Tibial artery (tissue), 4 donors: ENCODE results near the gene PPP1R13L.

ENCODE experiments used
- DNase-seq, 2 donors: peaks; one replicate each; pipeline ENCODE4 v3.0.0-alpha.2; 2019
- H3K27ac ChIP-seq, 2 donors: fragments of 200-600 bp; sonication (generic) in 1 of 2; 1 replicate in 1 of 2; 2 replicates in 1 of 2; pipeline ENCODE4 v1.5.1; 2018 to 2019; ENCODE audit warnings: mild to moderate bottlenecking in 1 of 2
- H3K27me3 ChIP-seq, 2 donors: fragments of 200-600 bp; sonication (generic) in 1 of 2; one replicate each; pipeline versions ENCODE4 v1.5.1 to v1.6.0; 2016 to 2019
- H3K36me3 ChIP-seq, 3 donors: fragments of 200-600 bp; sonication (generic) in 2 of 3; one replicate each; pipeline ENCODE4 v1.5.1; 2016 to 2019; ENCODE audit warnings: mild to moderate bottlenecking in 2 of 3
- H3K4me1 ChIP-seq, 4 donors: fragments of 200-600 bp; sonication (generic) in 2 of 4; 1 replicate in 3 of 4; 2 replicates in 1 of 4; pipeline ENCODE4 v1.5.1; 2016 to 2019
- H3K4me3 ChIP-seq, 2 donors: fragments of 200-600 bp; sonication (generic) in 1 of 2; 1 replicate in 1 of 2; 2 replicates in 1 of 2; pipeline ENCODE4 v1.5.1; 2018 to 2019; ENCODE audit warnings: mild to moderate bottlenecking in 2 of 2
- H3K9me3 ChIP-seq, 3 donors: fragments of 200-600 bp; sonication (generic) in 1 of 3; one replicate each; pipeline ENCODE4 v1.5.1; 2016 to 2019
- CTCF ChIP-seq, 2 experiments: fragments of 200-600 bp in 1 of 2; fragments of 450-650 bp in 1 of 2; IDR thresholded peaks; one replicate each; pipeline ENCODE4 v1.5.1; 2017 to 2019; ENCODE audit warnings: antibody characterized with exemption in 2 of 2, mild to moderate bottlenecking in 1 of 2, moderate library complexity in 1 of 2
- intact Hi-C: fragments of 100-400 bp; cut with DNase I; formaldehyde crosslinking; loops from one replicate; pipeline ENCODE4 v1.15.0; 2023; ENCODE audit warnings: low total_unique reads

Gene PPP1R13L

DNA sequence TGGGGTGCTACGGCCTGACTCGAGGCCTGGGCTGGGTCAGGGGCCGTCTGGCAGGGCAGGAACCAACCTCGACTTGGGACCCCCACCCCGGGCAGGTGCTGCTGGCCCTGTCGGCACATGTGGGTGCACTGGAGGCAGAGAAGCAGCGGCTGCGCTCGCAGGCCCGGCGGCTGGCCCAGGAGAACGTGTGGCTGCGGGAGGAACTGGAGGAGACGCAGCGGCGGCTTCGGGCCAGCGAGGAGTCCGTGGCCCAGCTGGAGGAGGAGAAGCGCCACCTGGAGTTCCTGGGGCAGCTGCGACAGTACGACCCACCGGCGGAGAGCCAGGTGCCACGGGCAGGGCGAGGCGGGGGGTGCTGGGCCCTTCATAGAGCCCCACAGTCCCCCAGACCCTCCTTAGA lies 58.4 kb downstream of the PPP1R13L start:
- Histone ChIP-seq H3K27me3 (peaks cover 0 to 53% of the 10 kb centered on the region in 2 donors), H3K9me3 (no peaks in the 10 kb centered on the region), H3K27ac (no peak overlapping the region), H3K4me1 (no peaks in the 10 kb centered on the region), H3K4me3 (no peak overlapping the region), H3K36me3 (peaks cover 0 to 20% (median 5%) of the 10 kb centered on the region in 3 donors)
- TF ChIP-seq CTCF (IDR thresholded peaks at IDR 0.05), result no peak
- intact Hi-C loops, result no loop called here
- DNase-seq, result no peak

DNA sequence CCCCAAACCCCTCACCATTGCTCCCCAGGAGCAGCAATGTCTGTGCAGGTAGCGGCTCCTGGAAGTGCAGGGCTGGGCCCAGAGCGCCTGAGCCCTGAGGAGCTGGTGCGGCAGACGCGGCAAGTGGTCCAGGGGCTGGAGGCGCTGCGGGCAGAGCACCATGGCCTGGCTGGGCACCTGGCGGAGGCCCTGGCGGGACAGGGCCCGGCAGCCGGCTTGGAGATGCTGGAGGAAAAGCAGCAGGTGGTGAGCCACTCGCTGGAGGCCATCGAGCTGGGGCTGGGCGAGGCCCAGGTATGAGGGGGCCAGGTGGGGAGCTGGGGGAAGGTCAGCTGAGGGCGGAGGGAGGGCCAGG lies 59.4 kb downstream of the PPP1R13L start:
- intact Hi-C loops, result no loop called here
- DNase-seq, result no peak
- Histone ChIP-seq H3K4me1 (peaks cover 0 to 5% (median 4%) of the 10 kb centered on the region in 4 donors), H3K27me3 (peaks cover 0 to 63% of the 10 kb centered on the region in 2 donors), H3K27ac (no peak overlapping the region), H3K4me3 (no peak overlapping the region), H3K36me3 (peaks cover 0 to 11% (median 0%) of the 10 kb centered on the region in 3 donors), H3K9me3 (no peaks in the 10 kb centered on the region)
- no peak for TF ChIP-seq CTCF (IDR thresholded peaks at IDR 0.05)

DNA sequence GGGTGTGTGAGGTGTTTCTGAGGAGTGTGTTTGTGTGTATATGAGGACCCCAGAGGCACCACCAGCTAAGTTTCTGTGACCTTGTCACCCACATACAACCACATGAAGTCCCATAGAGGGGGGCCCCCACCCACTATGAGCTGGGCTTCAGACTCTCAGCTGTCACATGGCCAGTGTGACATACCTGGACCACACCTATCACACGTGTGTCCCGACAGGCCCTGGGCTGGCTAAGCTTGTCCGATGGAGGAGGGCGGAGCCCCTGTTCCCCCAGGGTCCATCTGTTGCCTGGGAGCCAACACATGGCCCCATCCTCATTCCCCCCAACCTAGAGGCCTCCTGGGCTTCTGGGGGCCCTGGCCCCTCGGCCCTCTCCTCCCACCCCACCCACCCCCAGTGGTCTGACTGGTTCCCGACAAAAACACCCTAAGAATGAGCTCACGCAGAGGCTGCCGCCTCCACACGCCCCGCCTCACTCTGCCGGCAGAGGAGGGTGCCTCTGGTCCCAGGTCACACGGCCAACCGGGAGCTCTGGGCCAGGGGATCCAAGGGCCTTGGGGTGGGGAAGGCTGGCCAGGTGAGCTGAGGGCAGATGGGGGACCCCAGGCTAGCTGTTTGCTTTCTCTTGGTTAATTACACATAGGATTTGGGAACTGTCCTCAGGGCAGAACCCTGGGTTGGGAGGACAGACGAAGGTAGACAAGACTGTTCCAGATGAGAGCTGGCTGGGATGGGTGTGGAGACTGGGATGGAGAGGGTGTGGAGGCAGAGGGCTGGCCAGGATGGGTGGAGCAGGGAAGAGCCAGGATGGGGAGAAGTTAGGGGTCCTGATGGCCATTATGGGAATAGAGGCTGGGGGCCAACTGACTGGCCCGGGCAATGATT lies 60.0 kb downstream of the PPP1R13L start:
- Histone ChIP-seq H3K9me3 (no peaks in the 10 kb centered on the region), H3K4me1 (peaks cover 0 to 9% (median 7%) of the 10 kb centered on the region in 4 donors), H3K4me3 (no peak overlapping the region), H3K27ac (no peak overlapping the region), H3K27me3 (peaks cover 0 to 69% of the 10 kb centered on the region in 2 donors), H3K36me3 (peaks cover 0 to 5% (median 0%) of the 10 kb centered on the region in 3 donors)
- intact Hi-C loops, result no loop called here
- no peak for DNase-seq
- no peak for TF ChIP-seq CTCF (IDR thresholded peaks at IDR 0.05)

- H3K4me3 ChIP-seq, result no peak overlapping the region
- H3K27me3 ChIP-seq, result peaks cover 0 to 75% of the 10 kb centered on the region in 2 donors
- intact Hi-C loops, result no loop called here
- TF ChIP-seq CTCF (IDR thresholded peaks at IDR 0.05), result no peak
- no peak overlapping the region for H3K27ac ChIP-seq
- DNase-seq, result no peak
- peaks cover 0 to 15% (median 8%) of the 10 kb centered on the region in 4 donors for H3K4me1 ChIP-seq
- no peaks in the 10 kb centered on the region for H3K36me3 ChIP-seq
- no peaks in the 10 kb centered on the region for H3K9me3 ChIP-seq
Measured at GRCh38 chr19:45342911-45343310, 62.0 kb downstream of the PPP1R13L start.

DNA sequence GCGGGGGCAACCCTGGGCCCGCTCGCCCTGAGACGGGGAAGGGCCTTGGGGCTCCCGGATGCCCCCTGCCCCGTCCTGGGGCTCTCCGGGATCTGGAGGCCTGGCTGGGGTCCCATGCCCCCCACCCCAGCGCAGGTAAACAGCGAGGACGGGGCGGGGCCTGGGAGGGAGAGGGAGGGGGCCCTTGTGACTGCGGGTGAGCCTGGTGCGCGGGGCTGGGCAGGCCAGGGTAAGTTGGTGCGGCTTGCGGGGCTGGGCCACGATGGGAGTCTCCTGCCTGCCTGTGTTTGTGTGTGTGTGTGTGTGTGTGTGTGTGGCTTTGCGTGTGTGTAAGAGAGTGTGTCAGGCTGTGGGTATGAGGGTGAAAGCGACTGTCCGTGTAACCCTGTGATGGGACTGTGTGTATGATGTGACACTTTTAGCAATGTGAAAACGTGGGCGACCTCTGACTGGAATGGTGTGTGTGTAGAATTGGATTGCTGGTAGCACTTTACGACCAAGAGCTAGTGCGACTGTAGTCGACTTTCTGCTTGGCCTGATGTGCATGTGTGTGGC lies 63.9 kb downstream of the PPP1R13L start:
- Histone ChIP-seq H3K36me3 (no peaks in the 10 kb centered on the region), H3K27ac (no peak overlapping the region), H3K4me3 (no peak overlapping the region), H3K4me1 (peaks cover 0 to 15% (median 8%) of the 10 kb centered on the region in 4 donors), H3K9me3 (no peaks in the 10 kb centered on the region), H3K27me3 (peaks cover 0 to 66% of the 10 kb centered on the region in 2 donors)
- TF ChIP-seq CTCF (IDR thresholded peaks at IDR 0.05), result no peak
- DNase-seq, result no peak
- intact Hi-C loops, result no loop called here
